Natural killer cell treated with Interleukin-12 subunit alpha and Interleukin-12 subunit beta and Interleukin-15 and Interleukin-18, amount 100 ng/mL, for 72 hours (primary cell): ENCODE measurements around the gene NABP1. TPM values are rescaled to one million over a fixed set of nuclear protein-coding genes. Genes with fewer than 3 reads are reported as not detected.

Source experiments
- ATAC-seq, 2 donors: fragments of 150-1000 bp; cut with Tn5 transposase in 1 of 2; sonication (Bioruptor Pico), chemical (Tn5 transposase) in 1 of 2; 2 replicates each; pipeline ENCODE4 v1.10.0; 2021
- DNase-seq: peaks from one replicate; pipeline ENCODE4 v3.0.0; 2022; ENCODE audit warnings: low spot score
- H3K27ac Mint-ChIP-seq, 2 donors: 1 replicate in 1 of 2; 2 replicates in 1 of 2; pipeline ENCODE4 v1.8.0; 2022; ENCODE audit warnings: mixed read lengths in 2 of 2, mild to moderate bottlenecking in 1 of 2, moderate library complexity in 1 of 2
- H3K27me3 Mint-ChIP-seq, 2 donors: 1 replicate in 1 of 2; 2 replicates in 1 of 2; pipeline ENCODE4 v1.8.0; 2022; ENCODE audit warnings: mixed read lengths in 2 of 2
- H3K36me3 Mint-ChIP-seq: one replicate; pipeline ENCODE4 v1.8.0; 2022; ENCODE audit warnings: mixed read lengths
- H3K4me1 Mint-ChIP-seq, 2 donors: 1 replicate in 1 of 2; 2 replicates in 1 of 2; pipeline ENCODE4 v1.8.0; 2022; ENCODE audit warnings: low read depth in 2 of 2, mixed read lengths in 2 of 2, mild to moderate bottlenecking in 1 of 2
- H3K4me3 Mint-ChIP-seq: one replicate; pipeline ENCODE4 v1.8.0; 2022; ENCODE audit warnings: mixed read lengths
- H3K9me3 Mint-ChIP-seq: 2 replicates; pipeline ENCODE4 v1.8.0; 2022; ENCODE audit warnings: mixed read lengths
- total RNA-seq, 2 donors: library from RNA; stranded (reverse); gene quantifications; one replicate each; pipeline ENCODE4 v1.2.3, GENCODE V29; 2022

Gene NABP1
- total RNA-seq, 2 donors from 2014 or later = 125 to 138 TPM

DNA sequence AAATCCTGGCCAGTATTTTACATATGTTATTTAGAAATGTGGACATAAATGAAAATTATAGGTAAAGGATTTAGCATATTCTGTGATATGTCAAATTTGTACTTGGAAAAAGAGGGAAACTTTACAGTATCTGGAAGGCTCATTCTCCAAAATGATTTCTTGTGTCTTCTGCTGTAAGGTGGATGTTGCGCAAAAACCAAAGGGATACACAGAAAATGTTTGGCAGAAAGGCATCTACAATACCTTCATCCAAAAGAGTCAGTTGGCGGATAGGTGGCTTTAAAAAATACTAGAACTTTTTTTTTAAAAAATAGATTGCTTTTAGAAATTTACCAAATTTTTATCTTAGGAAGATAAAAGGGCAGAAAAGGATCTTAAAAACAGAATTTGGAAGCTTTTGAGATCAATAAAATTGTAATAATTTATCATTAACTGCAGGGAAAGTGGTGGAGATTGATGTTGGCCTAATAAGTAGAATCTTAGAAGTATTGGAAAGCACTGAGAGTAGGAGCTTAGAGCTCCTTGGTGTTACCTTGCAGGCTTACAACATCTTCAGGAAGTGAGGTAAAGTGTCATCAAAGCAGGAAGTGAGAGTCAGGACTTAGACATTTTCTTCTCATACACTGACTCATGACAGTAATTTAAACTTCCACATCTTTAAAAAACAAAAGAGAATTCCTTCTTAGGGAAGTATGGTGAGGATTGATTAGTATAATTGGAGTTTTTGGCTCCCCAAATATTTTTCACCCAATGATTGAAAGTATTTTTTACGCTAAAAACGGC is 2.1 kb downstream of the NABP1 start:
- Mint-ChIP-seq H3K4me1 (peaks cover 39 to 58% of the 10 kb centered on the region in 2 donors), H3K27ac (peak overlapping the region; percentile 98 to 99), H3K9me3 (no peaks in the 10 kb centered on the region), H3K36me3 (peaks cover 36% of the 10 kb centered on the region), H3K4me3 (peak overlapping the region; percentile 95), H3K27me3 (no peaks in the 10 kb centered on the region)
- ATAC-seq (no peak), DNase-seq (no peak)

DNA sequence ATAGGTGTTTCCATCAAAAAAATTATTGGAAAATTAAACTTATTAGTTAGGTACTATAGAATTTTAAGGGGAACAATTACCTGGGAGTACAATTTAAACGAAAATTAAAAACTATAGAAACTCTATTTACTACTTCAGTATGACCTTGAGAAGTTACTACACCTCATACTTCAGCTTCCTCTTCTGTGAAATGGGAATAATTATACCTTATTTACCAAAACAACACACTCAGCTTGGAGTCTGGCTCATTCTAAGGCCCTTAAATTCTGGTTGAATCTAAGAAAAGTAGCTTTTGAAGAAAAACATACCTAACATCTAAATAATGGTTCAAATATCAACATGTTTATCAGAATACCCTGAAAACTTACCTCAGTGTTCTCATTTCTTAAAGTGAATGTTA is 2.7 kb downstream of the NABP1 start:
- Mint-ChIP-seq H3K27ac (peak overlapping the region; percentile 98 to 99), H3K9me3 (no peaks in the 10 kb centered on the region), H3K27me3 (no peaks in the 10 kb centered on the region), H3K36me3 (peaks cover 40% of the 10 kb centered on the region), H3K4me3 (peak overlapping the region; percentile 95), H3K4me1 (peaks cover 38 to 57% of the 10 kb centered on the region in 2 donors)
- ATAC-seq (no peak), DNase-seq (no peak)

DNA sequence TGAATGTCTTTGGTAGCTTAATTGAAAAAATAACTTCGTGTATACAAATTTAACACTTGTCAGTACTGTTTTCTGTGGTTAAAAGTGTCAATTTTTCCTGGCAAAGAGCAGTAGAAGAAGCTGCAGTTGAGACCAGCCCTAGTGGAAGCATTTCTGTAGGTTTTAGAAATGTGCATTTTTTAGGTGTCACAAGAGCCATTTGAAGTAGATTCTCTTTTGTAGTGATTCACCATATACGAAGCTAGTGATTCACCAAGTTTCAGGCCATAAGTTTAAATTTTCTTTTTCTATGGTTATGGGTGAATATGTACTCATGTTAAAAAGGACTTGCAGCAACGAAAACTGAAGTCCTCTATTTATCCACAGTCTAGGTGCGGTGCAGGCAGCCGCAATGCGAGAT is 4.2 kb downstream of the NABP1 start:
- no peak for ATAC-seq
- peak overlapping the region; percentile 95 for H3K4me3 Mint-ChIP-seq
- no peaks in the 10 kb centered on the region for H3K9me3 Mint-ChIP-seq
- no peak for DNase-seq
- H3K27ac Mint-ChIP-seq = peak overlapping the region; percentile 83 to 99
- peaks cover 28 to 49% of the 10 kb centered on the region in 2 donors for H3K4me1 Mint-ChIP-seq
- H3K27me3 Mint-ChIP-seq = no peaks in the 10 kb centered on the region
- H3K36me3 Mint-ChIP-seq = peaks cover 50% of the 10 kb centered on the region

DNA sequence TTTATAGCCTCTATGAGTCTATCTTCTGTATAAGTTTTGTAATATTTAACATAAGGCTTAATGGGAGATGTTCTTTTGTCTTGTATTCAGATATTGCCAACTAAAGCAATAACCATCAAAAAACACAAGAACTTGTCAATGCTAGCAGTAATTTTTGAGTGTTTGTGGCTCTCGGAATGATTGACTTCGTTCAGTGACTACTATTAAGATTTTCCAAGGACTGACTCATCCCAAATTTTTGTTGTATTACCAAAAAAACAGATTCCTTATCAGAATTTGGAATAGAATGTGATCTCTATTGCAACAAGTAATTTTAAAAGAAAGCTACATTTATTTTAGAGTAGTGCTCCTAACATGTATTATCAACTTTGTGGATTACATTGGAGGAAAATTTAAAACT is 8.1 kb downstream of the NABP1 start:
- no peaks in the 10 kb centered on the region for H3K27me3 Mint-ChIP-seq
- peak overlapping the region; percentile 59 to 77 for H3K27ac Mint-ChIP-seq
- ATAC-seq = no peak
- H3K4me3 Mint-ChIP-seq = peak overlapping the region; percentile 30
- DNase-seq = no peak
- peaks cover 42 to 58% of the 10 kb centered on the region in 2 donors for H3K4me1 Mint-ChIP-seq
- H3K36me3 Mint-ChIP-seq = peaks cover 44% of the 10 kb centered on the region
- H3K9me3 Mint-ChIP-seq = no peaks in the 10 kb centered on the region

DNA sequence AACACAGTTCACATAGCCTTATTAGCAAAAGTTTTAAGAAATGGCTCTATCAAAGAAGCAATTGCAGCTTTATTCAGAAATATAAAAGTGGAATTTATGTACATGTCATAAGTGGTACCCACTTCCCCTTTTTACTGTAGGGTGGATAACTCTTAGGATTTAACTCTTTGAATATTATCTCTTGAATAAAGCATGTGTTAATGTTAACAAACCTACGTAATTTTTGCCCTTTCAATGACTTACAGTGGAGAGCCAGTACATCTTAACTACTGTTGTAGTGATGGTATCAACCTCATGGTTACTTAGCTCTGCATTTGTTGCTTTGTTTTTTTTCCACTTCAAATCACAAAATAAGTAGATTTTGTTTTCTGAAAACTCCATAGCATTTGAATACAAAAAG is 8.8 kb downstream of the NABP1 start:
- Mint-ChIP-seq H3K4me3 (no peak overlapping the region), H3K27ac (peak overlapping the region; percentile 59 to 77), H3K9me3 (no peaks in the 10 kb centered on the region), H3K27me3 (no peaks in the 10 kb centered on the region), H3K36me3 (peaks cover 44% of the 10 kb centered on the region), H3K4me1 (peaks cover 43 to 58% of the 10 kb centered on the region in 2 donors)
- no peak for ATAC-seq
- no peak for DNase-seq

DNA sequence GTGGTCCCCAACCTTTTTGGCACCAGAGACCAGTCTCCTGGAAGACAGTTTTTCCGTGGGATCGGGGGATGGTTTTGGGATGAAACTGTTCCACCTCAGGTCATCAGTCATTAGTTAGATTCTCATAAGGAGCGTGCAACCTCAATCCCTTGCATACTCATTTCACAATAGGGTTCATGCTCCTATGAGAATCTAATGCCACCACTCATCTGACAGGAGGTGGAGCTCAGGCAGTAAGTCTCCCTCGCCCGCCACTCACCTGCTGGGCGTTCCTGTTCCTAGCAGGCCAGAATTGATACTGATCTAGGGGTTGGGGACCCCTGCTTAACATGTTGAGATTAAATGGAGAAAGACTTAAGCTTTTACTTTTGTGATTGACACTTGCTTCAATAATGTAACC is 9.9 kb downstream of the NABP1 start:
- Mint-ChIP-seq H3K4me1 (peaks cover 34 to 52% of the 10 kb centered on the region in 2 donors), H3K9me3 (no peaks in the 10 kb centered on the region), H3K36me3 (peaks cover 37% of the 10 kb centered on the region), H3K27me3 (no peaks in the 10 kb centered on the region), H3K27ac (peak overlapping the region; percentile 62 to 69), H3K4me3 (no peak overlapping the region)
- no peak for ATAC-seq
- DNase-seq = no peak

DNA sequence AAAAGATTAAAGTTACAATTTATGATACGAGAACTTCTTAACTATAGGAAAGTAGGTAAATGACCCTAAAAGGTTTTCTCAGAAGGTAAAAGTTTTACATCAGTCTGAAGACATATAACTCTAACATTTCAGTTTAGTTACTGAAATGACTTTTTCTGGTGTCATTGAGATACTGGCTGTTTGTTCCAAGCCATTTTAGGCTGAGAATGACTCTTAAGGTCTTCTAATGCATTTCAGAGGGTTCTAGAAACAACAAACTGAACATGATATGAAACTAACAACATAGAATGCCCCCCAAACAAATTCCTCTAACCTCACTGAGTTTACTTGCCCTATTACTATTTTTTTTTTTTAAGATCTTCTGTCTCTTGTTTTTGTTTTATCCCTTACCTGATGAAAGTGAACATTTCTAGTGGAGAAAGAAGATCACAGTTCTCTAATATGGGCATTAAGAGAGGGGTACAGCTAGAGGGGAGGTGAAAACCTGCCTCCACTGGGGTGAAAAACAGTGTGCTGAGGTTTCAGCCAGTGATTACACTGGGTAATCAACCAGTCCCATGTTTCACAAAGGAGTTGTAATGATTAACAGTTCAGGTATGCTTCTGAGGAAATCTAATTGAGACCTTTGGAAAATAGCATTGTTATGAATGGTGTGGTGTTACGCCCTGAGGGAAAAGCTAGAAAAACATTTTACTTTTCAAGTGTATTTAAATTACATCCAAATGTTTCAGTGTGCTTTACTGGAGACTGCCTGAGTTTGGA is 11.2 kb downstream of the NABP1 start:
- peak in 1 of 2 donors; percentile 21 for ATAC-seq

DNA sequence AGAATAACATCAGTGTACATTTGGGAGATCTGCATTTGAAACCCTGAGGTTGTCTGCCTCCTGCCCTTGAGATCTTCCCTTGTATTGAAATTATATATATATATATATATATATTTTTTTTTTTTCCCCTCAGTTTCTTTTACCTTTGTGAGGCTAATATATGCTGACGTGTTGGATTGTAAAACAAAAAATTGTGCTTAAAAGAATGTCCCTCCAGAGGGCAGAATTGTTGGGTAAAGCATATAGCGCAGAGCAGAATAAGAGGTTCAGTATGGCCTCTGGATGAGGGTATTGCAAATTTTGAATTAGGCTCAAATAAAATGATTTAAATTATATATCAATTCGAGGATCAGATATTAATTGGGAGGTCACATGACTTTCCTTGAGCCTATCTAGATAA is 12.4 kb downstream of the NABP1 start:
- Mint-ChIP-seq H3K4me3 (no peak overlapping the region), H3K27ac (peak overlapping the region; percentile 35 to 71), H3K4me1 (peaks cover 35 to 44% of the 10 kb centered on the region in 2 donors)

More for the DNA sequence above, 11.2 kb downstream of the NABP1 start:
- Mint-ChIP-seq H3K27me3 (no peaks in the 10 kb centered on the region), H3K27ac (peak overlapping the region; percentile 62 to 69), H3K36me3 (peaks cover 30% of the 10 kb centered on the region), H3K9me3 (no peaks in the 10 kb centered on the region), H3K4me1 (peaks cover 36 to 49% of the 10 kb centered on the region in 2 donors), H3K4me3 (peak overlapping the region; percentile 15)
- DNase-seq = no peak

DNA sequence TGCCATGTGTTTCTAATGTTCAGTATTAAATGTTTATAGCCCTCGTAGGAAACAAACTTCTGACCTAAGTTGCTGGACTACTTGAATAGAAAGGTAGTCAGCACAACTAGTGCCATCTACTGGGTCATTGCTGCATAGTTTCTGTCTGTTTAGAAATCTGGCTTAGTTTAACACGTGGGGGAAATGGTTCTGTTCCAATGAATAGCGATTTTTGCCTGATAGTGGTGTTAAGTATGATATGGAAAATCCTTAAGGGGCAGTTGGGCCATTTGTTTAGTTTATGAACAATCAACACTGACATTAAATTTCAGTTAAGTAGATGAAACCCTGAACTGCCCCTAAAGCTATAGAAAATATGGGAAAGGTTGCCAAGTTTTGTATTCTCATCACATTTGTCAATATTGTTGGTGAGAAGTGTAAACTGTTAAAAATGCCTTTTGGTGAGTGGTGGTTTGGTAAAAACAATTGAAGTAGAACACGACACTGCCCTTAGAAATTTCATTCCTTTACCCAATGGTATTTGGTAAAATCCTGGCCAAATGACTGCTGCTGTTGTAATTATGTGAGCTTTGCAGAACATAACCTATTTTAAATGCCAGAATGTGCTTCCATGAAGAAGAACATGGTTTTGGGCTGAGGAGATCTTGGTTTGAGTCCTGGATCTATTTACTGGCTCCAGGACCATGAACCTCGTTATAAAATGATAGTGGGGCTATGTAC is 13.2 kb downstream of the NABP1 start:
- ATAC-seq (peak; percentile 67 to 74), DNase-seq (no peak)
- Mint-ChIP-seq H3K4me1 (peaks cover 30 to 39% of the 10 kb centered on the region in 2 donors), H3K27me3 (no peaks in the 10 kb centered on the region), H3K9me3 (no peaks in the 10 kb centered on the region), H3K36me3 (peaks cover 17% of the 10 kb centered on the region), H3K27ac (peak overlapping the region; percentile 35 to 71), H3K4me3 (no peak overlapping the region)

More for the DNA sequence above, 12.4 kb downstream of the NABP1 start:
- Mint-ChIP-seq H3K9me3 (no peaks in the 10 kb centered on the region), H3K27me3 (no peaks in the 10 kb centered on the region), H3K36me3 (peaks cover 26% of the 10 kb centered on the region)
- DNase-seq = no peak
- ATAC-seq = no peak

DNA sequence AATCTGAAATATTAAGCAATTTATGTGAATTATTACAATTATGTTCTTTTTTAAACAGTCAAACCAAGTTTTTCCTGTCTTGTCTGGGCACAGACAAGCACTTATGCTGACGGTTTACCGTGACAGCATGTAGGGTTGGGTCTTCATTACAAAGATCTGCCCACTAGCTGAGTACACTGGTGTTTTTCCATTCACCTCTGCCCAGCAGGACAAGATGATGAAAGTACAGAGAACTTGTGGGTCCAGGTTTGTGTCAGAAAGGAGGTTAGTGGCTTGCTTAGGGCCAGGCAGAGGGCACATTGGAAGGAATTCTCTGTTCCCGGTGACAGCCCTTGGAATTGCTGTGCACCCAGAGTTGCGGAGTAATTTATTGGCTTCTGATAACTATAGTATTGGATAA is 14.0 kb downstream of the NABP1 start:
- no peak overlapping the region for H3K4me3 Mint-ChIP-seq

DNA sequence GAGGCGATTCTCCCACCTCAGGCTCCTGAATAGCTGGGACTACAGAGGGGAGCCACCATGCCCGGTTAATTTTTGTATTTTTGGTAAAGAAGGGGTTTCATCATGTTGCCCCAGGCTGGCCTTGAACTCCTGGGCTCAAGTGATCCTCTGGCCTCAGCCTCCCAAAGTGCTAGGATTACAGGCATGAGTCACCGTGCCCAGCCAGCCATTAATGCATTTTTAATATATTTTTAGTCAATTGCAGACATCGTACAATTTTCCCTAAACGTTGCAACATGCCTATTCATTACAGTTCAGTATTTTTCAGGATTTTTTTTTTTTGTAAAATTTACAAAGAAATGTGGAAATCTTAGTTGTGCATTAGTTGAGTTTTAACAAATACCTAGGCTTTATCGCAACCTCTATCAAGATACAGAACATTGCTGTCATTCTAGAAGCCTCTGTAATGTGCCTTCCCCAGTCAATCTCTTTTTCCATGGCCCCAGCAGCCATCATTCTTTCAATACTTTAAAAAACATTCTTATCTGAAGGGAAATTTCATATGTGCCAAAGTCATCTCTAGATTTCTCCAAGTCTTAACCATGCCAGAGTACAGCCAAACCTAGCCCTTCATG is 14.7 kb downstream of the NABP1 start:
- Mint-ChIP-seq H3K4me1 (peaks cover 33 to 34% of the 10 kb centered on the region in 2 donors), H3K27me3 (no peaks in the 10 kb centered on the region), H3K4me3 (no peak overlapping the region), H3K9me3 (no peaks in the 10 kb centered on the region), H3K36me3 (peaks cover 13% of the 10 kb centered on the region), H3K27ac (peak overlapping the region in 1 of 2 donors; percentile 28)
- DNase-seq (no peak), ATAC-seq (no peak)

More for the DNA sequence above, 14.0 kb downstream of the NABP1 start:
- no peaks in the 10 kb centered on the region for H3K27me3 Mint-ChIP-seq
- H3K27ac Mint-ChIP-seq = no peak overlapping the region
- H3K4me1 Mint-ChIP-seq = peaks cover 32 to 34% of the 10 kb centered on the region in 2 donors
- no peak for ATAC-seq
- H3K9me3 Mint-ChIP-seq = no peaks in the 10 kb centered on the region
- H3K36me3 Mint-ChIP-seq = peaks cover 13% of the 10 kb centered on the region
- DNase-seq = no peak

DNA sequence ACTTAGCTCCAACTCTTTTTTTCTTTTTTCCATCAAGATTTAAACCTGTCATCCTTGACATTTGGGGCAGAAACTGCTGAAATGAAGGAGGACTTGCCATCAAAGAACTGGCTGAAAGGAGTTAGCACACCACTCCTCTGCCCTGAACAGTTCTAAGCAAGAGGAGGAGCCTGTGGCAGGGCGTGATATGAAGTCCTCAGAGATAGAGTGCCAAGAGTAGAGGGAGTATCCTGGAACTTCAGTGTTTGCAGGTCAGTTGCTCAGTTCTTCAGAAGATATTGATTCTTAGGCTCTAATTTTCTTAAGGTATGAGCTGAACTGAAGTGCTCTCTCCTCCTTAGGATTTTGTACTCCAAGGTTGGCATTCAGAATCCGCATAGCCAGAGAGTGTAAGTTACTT is 15.2 kb downstream of the NABP1 start:
- Mint-ChIP-seq H3K27ac (peak overlapping the region in 1 of 2 donors; percentile 28), H3K4me1 (peaks cover 33 to 37% of the 10 kb centered on the region in 2 donors), H3K27me3 (no peaks in the 10 kb centered on the region), H3K4me3 (no peak overlapping the region), H3K36me3 (peaks cover 13% of the 10 kb centered on the region), H3K9me3 (no peaks in the 10 kb centered on the region)
- DNase-seq (no peak), ATAC-seq (no peak)

DNA sequence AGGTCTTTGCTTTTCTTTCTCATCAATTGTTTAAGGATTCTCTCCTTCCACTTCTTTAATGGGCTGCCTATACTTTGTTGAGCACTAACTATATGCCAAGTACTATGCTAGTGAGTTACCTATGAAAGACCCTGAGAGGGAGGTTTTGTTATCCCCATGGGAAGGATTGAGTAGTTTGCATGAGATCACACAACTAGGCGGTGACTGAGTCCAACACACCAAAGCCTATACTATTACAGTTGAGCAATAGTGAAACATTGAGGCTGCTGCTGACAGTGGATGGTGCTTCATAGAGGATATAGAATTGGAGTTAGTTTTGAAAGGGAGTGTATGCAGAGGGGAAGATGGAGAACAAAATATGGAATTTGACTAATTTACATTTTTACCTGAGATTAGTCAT is 15.8 kb downstream of the NABP1 start:
- Mint-ChIP-seq H3K4me1 (peaks cover 27 to 34% of the 10 kb centered on the region in 2 donors), H3K27me3 (no peaks in the 10 kb centered on the region), H3K36me3 (peaks cover 7% of the 10 kb centered on the region), H3K9me3 (no peaks in the 10 kb centered on the region), H3K4me3 (no peak overlapping the region), H3K27ac (peak overlapping the region in 1 of 2 donors; percentile 0)
- DNase-seq (no peak), ATAC-seq (peak; percentile 46 to 64)
